GM23248 (cell line): ENCODE measurements around the gene RSPH3. TPM values are rescaled to one million over a fixed set of nuclear protein-coding genes. Genes with fewer than 3 reads are reported as not detected.

Experiments used
- DNase-seq: peaks from one replicate; pipeline ENCODE4 v3.0.0-alpha.2; 2015
- H2AFZ ChIP-seq: fragments of 200-600 bp; sonication (generic); 2 replicates; pipeline ENCODE4 v1.6.1; 2016; ENCODE audit warnings: antibody characterized with exemption
- H3F3A ChIP-seq: fragments of 200-600 bp; sonication (generic); 2 replicates; pipeline ENCODE4 v1.6.1; 2016; ENCODE audit warnings: mild to moderate bottlenecking, antibody characterized with exemption, mixed run types; ENCODE audit not compliant: insufficient read depth
- H3K27ac ChIP-seq: fragments of 200-600 bp; sonication (generic); 2 replicates; pipeline ENCODE4 v1.5.1; 2016; ENCODE audit warnings: mild to moderate bottlenecking
- H3K27me3 ChIP-seq: fragments of 200-600 bp; sonication (generic); replicated peaks from 2 replicates; pipeline ENCODE4 v1.6.1; 2016; ENCODE audit warnings: mild to moderate bottlenecking; ENCODE audit not compliant: insufficient read depth
- H3K36me3 ChIP-seq: fragments of 200-600 bp; sonication (generic); 2 replicates; pipeline ENCODE4 v1.6.1; 2016; ENCODE audit warnings: low read depth, mild to moderate bottlenecking
- H3K4me1 ChIP-seq: fragments of 200-600 bp; sonication (generic); 2 replicates; pipeline ENCODE4 v1.6.1; 2016; ENCODE audit warnings: mild to moderate bottlenecking; ENCODE audit not compliant: insufficient read depth
- H3K4me2 ChIP-seq: fragments of 200-600 bp; sonication (generic); one replicate; pipeline ENCODE4 v1.6.1; 2016; ENCODE audit warnings: mild to moderate bottlenecking; ENCODE audit not compliant: unreplicated experiment
- H3K4me3 ChIP-seq: fragments of 200-600 bp; sonication (generic); 2 replicates; pipeline ENCODE4 v1.5.1; 2016; ENCODE audit warnings: mild to moderate bottlenecking
- H3K79me2 ChIP-seq: fragments of 200-600 bp; sonication (generic); 2 replicates; pipeline ENCODE4 v1.6.1; 2016; ENCODE audit warnings: mild to moderate bottlenecking; ENCODE audit not compliant: insufficient read depth
- H3K9ac ChIP-seq: fragments of 200-600 bp; sonication (generic); 2 replicates; pipeline ENCODE4 v1.6.1; 2016; ENCODE audit warnings: mild to moderate bottlenecking
- H3K9me2 ChIP-seq: fragments of 200-600 bp; sonication (generic); 2 replicates; pipeline ENCODE4 v1.6.1; 2016; ENCODE audit warnings: mixed run types, mild to moderate bottlenecking, moderate library complexity; ENCODE audit not compliant: insufficient read depth
- H3K9me3 ChIP-seq: fragments of 200-600 bp; sonication (generic); one replicate; pipeline ENCODE4 v1.6.1; 2017; ENCODE audit warnings: low read depth
- H4K20me1 ChIP-seq: fragments of 200-600 bp; sonication (generic); 2 replicates; pipeline ENCODE4 v1.6.0; 2016; ENCODE audit not compliant: insufficient read depth
- EZH2 ChIP-seq: fragments of 200-600 bp; sonication (generic); IDR thresholded peaks from 2 replicates; pipeline ENCODE4 v1.6.1; 2018; ENCODE audit warnings: antibody characterized with exemption, mild to moderate bottlenecking; ENCODE audit not compliant: insufficient read depth, poor library complexity, severe bottlenecking
- EZH2phosphoT487 ChIP-seq: fragments of 200-600 bp; sonication (generic); IDR thresholded peaks from 2 replicates; pipeline ENCODE4 v1.6.1; 2018; ENCODE audit warnings: antibody characterized with exemption, moderate library complexity, mild to moderate bottlenecking, low read depth; ENCODE audit not compliant: insufficient read depth
- WGBS, 2 experiments: methylation state at CpG; one replicate each; pipeline ENCODE4 v1.1.6; 2015 to 2017; ENCODE audit warnings: low lambda C conversion rate in 2 of 2, low coverage in 1 of 2; ENCODE audit errors: missing lambda C conversion rate in 2 of 2; 5-methylcytosine and 5-hydroxymethylcytosine counted together
- in situ Hi-C: fragments of 300-500 bp; cut with MboI; formaldehyde crosslinking; loops from 2 replicates; pipeline ENCODE4 v1.15.0; 2020
- polyA plus RNA-seq: library from polyadenylated mRNA; unstranded; fragments of >200 nt; fragmentation: Nextera tagmentation; extraction: Ambion mirVana; gene quantifications from 2 replicates; pipeline ENCODE4 v1.2.1, GENCODE V29; 2016
- total RNA-seq: library from RNA; depleted of rRNA; stranded (reverse); fragments of >200 nt; shearing (Covaris generic); gene quantifications from 2 replicates; pipeline ENCODE4 v1.2.3, GENCODE V29; 2014

The RSPH3 gene
- total and polyA plus RNA-seq, 2 experiments from 2014 or later: 7.2 to 15.1 TPM

GRCh38 chr6:158947284-158947683, 52.7 kb downstream of the RSPH3 start:
- H3F3A ChIP-seq: no peaks in the 10 kb centered on the region
- H3K9me3 ChIP-seq: peaks cover 4% of the 10 kb centered on the region
- TF ChIP-seq EZH2phosphoT487 (no peak), EZH2 (no peak)
- no peaks in the 10 kb centered on the region for H3K36me3 ChIP-seq
- H3K4me2 ChIP-seq: no peak overlapping the region
- H3K27ac ChIP-seq: no peak overlapping the region
- H3K27me3 ChIP-seq: no peaks in the 10 kb centered on the region
- 92 to 93% methylated on average over 8 of the region's 8 CpGs for WGBS, 2 experiments
- in situ Hi-C loops: no loop called here
- H3K4me3 ChIP-seq: no peak overlapping the region
- no peak overlapping the region for H2AFZ ChIP-seq
- H3K4me1 ChIP-seq: no peaks in the 10 kb centered on the region
- no peaks in the 10 kb centered on the region for H3K9me2 ChIP-seq
- no peaks in the 10 kb centered on the region for H3K79me2 ChIP-seq
- H4K20me1 ChIP-seq: no peaks in the 10 kb centered on the region
- no peak for DNase-seq
- no peak overlapping the region for H3K9ac ChIP-seq

GRCh38 chr6:158943380-158944032, 56.5 kb downstream of the RSPH3 start:
- H3K4me2 ChIP-seq: no peak overlapping the region
- no peak overlapping the region for H2AFZ ChIP-seq
- no peaks in the 10 kb centered on the region for H3K9me2 ChIP-seq
- in situ Hi-C loops: no loop called here
- no peaks in the 10 kb centered on the region for H3K4me1 ChIP-seq
- no peak overlapping the region for H3K4me3 ChIP-seq
- no peak overlapping the region for H3K9ac ChIP-seq
- no peaks in the 10 kb centered on the region for H4K20me1 ChIP-seq
- no peaks in the 10 kb centered on the region for H3K27me3 ChIP-seq
- no peaks in the 10 kb centered on the region for H3K36me3 ChIP-seq
- 69 to 74% methylated on average over 3 of the region's 3 CpGs for WGBS, 2 experiments
- no peaks in the 10 kb centered on the region for H3K79me2 ChIP-seq
- no peak overlapping the region for H3K27ac ChIP-seq
- no peak for TF ChIP-seq EZH2phosphoT487
- no peak for TF ChIP-seq EZH2
- no peaks in the 10 kb centered on the region for H3F3A ChIP-seq
- peaks cover 4% of the 10 kb centered on the region for H3K9me3 ChIP-seq
- DNase-seq: no peak

- in situ Hi-C loops: no loop called here
- 50 to 64% methylated on average over 2 of the region's 2 CpGs for WGBS, 2 experiments
- no peaks in the 10 kb centered on the region for H4K20me1 ChIP-seq
- H3K36me3 ChIP-seq: no peaks in the 10 kb centered on the region
- TF ChIP-seq EZH2 (no peak), EZH2phosphoT487 (no peak)
- DNase-seq: no peak
- H3K9me3 ChIP-seq: peaks cover 4% of the 10 kb centered on the region
- no peak overlapping the region for H3K4me3 ChIP-seq
- no peak overlapping the region for H3K4me2 ChIP-seq
- no peak overlapping the region for H2AFZ ChIP-seq
- H3K9ac ChIP-seq: no peak overlapping the region
- H3K27me3 ChIP-seq: no peaks in the 10 kb centered on the region
- no peaks in the 10 kb centered on the region for H3K9me2 ChIP-seq
- H3F3A ChIP-seq: no peaks in the 10 kb centered on the region
- no peak overlapping the region for H3K27ac ChIP-seq
- no peaks in the 10 kb centered on the region for H3K79me2 ChIP-seq
- H3K4me1 ChIP-seq: no peaks in the 10 kb centered on the region
Measured at GRCh38 chr6:158942349-158942748, 57.7 kb downstream of the RSPH3 start.

- Histone ChIP-seq H3F3A (no peaks in the 10 kb centered on the region), H3K4me3 (no peak overlapping the region), H3K27ac (no peak overlapping the region), H3K9me3 (peaks cover 4% of the 10 kb centered on the region), H2AFZ (no peak overlapping the region), H3K27me3 (no peaks in the 10 kb centered on the region), H3K4me2 (no peak overlapping the region), H3K9me2 (no peaks in the 10 kb centered on the region), H3K79me2 (no peaks in the 10 kb centered on the region), H4K20me1 (no peaks in the 10 kb centered on the region), H3K36me3 (no peaks in the 10 kb centered on the region), H3K9ac (no peak overlapping the region), H3K4me1 (no peaks in the 10 kb centered on the region)
- 95 to 96% methylated on average over 2 of the region's 2 CpGs for WGBS, 2 experiments
- no peak for DNase-seq
- in situ Hi-C loops: no loop called here
- TF ChIP-seq EZH2phosphoT487 (no peak), EZH2 (no peak)
Measured at GRCh38 chr6:158941246-158941645, 58.8 kb downstream of the RSPH3 start.
